GM18868 (cell line): ENCODE measurements around the gene KCP.

ENCODE experiments used
- ATAC-seq: cut with Tn5 transposase; IDR thresholded peaks from one replicate; pipeline ENCODE4 v1.9.1; 2021; ENCODE audit warnings: mild to moderate bottlenecking, moderate library complexity; ENCODE audit not compliant: unreplicated experiment

KCP gene

GRCh38 chr7:128842674-128843641 is 67.6 kb downstream of the KCP start:
- ATAC-seq: no peak

GRCh38 chr7:128841921-128842673 is 68.4 kb downstream of the KCP start:
- peak; percentile 40 for ATAC-seq

- no peak for ATAC-seq
Measured at GRCh38 chr7:128841171-128841690, 69.3 kb downstream of the KCP start.

GRCh38 chr7:128840326-128841170 is 70.0 kb downstream of the KCP start:
- ATAC-seq: no peak

GRCh38 chr7:128839751-128840177 is 70.7 kb downstream of the KCP start:
- no peak for ATAC-seq

- no peak for ATAC-seq
Measured at GRCh38 chr7:128838981-128839731, 71.4 kb downstream of the KCP start.

GRCh38 chr7:128838109-128838779 is 72.3 kb downstream of the KCP start:
- ATAC-seq: no peak

- no peak for ATAC-seq
Measured at GRCh38 chr7:128837521-128837921, 73.0 kb downstream of the KCP start.

GRCh38 chr7:128836729-128837348 is 73.7 kb downstream of the KCP start:
- ATAC-seq: no peak

GRCh38 chr7:128835790-128836641 is 74.5 kb downstream of the KCP start:
- no peak for ATAC-seq

GRCh38 chr7:128835231-128835751 is 75.2 kb downstream of the KCP start:
- no peak for ATAC-seq

- no peak for ATAC-seq
Measured at GRCh38 chr7:128833946-128834325, 76.6 kb downstream of the KCP start.

- ATAC-seq: no peak
Measured at GRCh38 chr7:128833148-128833945, 77.2 kb downstream of the KCP start.

GRCh38 chr7:128832880-128833147 is 77.7 kb downstream of the KCP start:
- no peak for ATAC-seq

GRCh38 chr7:128831994-128832879 is 78.3 kb downstream of the KCP start:
- no peak for ATAC-seq
